HG03460 (cell line): ENCODE results near the gene BRICD5.

ENCODE experiments used
- ATAC-seq: cut with Tn5 transposase; IDR thresholded peaks from one replicate; pipeline ENCODE4 v1.9.1; 2021; ENCODE audit not compliant: unreplicated experiment

The BRICD5 gene

DNA sequence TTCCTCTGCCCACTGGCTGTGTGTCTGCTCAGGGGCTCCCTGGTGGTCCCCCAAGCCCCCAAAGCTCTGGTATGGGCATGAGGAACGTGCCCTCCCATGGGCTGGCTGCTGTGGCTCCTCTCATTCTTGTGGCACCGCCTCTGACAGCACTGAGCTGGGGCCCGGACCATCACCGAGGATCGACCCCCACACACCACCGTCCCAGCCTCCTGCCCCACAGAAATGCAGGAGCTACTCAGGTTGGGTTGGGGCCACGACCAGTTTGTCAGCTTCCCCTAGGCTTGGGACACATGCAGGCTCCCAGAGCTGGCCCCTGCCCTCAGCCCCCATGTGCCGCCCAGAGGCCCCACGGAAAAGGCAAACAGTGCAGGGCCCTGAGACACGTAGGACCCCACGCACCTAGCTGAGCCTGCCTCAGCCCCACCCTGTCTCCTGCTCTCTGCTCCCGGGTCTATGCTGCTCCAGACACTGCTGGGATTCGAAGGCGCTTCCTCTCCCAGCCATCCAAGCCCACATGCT lies 11.0 kb downstream of the BRICD5 start:
- no peak for ATAC-seq

DNA sequence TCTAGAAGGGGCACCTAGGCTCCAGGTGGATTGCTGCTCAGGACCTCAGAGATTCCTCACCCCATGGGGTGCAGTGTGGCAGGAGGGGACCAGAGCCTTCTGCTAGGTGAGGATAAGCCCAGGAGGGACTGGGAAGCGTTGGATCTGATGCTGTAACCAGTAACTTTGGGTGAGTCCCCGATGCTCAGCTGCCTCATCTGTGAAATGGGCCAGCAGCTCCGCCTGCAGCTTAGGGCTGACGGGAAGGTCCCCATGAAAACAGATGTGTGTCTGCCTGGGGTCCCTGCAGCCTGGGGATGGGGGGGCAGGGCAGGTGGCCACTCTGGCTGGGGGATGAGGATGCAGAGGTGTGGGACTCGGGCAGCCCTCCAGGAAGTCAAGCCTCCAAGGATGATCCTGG lies 11.6 kb downstream of the BRICD5 start:
- no peak for ATAC-seq

DNA sequence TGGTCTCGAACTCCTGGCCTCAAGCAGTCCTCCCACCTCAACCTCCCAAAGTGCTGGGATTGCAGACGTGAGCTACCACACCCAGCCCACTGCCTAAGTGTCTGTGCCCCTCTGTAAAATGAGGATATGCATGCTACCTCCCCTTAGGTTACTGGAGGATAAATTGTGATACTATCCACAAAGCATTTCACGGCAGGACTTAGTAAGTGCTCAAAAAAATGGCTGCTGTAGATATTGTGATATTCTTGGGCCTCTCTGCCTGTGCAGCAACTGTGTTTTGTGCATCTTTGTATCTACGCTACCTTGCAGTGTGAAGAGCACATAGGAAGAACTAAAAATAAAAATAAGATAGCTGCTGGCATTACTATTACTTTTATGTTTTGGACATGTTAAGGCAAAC lies 12.4 kb downstream of the BRICD5 start:
- no peak for ATAC-seq

DNA sequence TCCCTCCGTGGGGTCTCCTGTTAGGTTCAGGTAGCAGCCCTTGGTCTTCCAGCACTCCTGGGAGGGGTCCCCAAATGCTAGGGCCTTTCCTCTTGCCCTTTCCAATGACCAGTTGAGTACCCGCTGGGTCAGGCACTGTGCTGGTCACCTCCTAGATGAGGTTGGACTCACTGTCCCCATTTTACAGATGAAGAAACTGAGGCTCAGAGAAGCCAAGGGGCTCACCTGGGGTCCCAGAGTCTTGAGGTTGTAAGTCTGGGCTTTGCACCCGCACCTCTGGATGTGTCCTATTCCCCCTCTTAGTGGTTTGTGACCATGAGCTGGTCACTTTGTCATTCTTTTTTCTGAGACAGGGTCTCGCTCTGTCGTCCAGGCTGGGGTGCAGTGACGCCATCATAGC lies 12.9 kb downstream of the BRICD5 start:
- no peak for ATAC-seq

DNA sequence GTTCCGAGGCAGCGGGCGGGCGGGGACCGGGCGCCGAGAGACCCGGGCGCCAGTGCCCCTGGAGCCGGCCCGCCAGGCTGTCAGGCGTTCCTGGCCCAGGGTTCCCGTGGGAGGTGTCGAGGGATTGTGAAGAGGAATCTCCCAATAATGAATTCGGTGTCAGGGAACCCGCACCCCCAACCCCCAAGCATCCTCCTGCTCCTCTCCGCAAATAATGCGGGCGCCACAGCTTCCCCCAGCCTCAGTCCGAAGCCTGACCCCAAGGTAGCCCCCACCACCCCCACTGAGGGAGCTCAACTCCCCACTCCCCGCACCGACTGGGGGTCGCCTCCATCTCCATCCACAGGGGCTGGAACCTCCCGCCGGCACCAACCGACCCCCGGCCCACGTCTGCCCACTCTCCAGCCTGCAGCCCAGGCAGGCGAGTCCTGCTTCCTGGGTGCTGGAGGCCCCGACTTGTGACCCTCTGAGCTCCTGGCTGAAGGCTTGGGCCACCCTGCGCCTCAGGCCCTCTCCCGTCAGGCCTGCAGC lies 13.6 kb downstream of the BRICD5 start:
- ATAC-seq = no peak

DNA sequence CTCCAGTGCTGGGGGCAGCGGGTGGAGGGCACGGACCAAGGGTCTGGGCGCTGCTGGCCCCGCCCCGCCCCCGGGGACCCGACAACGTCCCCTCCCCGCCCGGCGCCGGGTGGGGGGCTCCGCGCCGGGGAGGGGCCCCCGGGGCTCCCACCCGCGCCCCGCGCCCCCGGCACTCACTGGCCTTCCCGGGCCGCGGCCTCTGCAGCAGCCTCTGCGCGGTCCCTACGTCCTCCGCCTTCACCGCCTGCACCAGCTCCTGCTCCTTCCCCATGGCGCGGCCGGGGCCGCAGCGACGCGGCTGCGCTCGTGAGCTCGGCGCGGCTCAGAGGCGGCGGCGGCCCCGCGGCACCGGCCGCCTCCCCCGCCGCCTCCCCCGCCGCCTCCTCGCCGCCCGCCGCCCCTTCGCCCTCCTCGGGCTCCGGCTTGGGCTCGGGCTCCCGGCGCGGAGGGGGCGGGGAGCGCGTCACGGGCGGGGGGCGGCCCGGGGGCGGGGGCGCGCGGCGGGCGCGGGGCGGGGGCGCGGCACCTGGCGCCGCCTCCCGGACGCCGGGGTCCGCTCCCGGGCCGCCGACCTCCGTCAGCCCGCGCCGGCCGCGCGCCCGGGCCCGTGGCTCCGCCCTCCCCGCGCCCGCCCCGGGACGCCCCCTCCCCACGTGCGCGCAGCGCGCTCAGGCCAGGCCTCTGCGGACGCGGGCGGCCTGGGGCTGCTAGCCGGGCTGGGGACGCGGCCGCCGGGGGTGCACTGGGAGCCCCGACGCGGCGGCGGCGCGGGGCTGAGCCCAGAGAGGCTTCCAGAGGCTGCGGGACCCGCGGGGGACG lies 14.3 kb downstream of the BRICD5 start, which contains the start of gene CASKIN1:
TSS of gene CASKIN1 (minus strand) at position 444 of the 819 bp plus-strand sequence. CDS start at position 271, 173 bp downstream.
- no peak for ATAC-seq

DNA sequence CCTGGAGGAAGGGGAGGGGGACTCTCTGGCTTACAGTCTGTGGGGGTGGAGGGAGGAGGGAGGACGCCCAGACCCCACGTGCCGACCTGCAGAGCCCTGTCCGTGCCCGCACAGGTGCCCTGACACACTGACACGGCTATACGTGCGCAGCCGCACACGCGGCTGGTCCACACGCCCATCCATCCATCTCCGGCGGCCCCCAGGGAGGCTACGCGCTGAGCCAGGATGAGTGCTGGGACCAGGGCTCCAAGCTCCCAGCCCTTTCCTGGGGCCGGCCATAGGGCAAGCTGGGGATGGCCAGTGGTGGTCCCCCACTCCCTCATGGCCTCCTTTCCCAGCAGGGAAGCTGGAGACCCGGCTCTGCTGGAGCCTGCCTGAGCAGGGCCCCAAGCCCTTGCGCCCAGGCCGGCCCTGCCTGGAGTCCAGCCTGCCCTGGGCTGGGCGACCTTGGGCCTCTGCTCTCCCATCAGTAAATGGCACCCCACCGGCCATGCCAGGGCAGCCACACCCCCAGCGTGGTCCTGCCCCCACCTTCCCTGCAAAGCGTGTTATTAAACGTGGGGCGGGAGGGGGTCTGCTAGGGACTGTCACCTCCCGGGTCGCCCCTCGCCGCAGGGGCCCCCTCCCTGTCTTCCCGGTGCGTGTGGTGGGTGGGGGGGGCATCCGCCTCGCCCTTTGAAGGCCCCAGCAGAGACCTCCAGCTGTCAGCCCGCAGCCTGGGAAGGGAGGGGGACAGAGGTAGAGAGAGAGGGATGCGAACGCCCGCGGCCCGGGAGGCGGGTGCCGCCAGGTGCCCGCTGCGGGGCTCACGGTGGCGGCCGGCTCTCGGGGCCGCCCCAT lies 15.1 kb downstream of the BRICD5 start:
- ATAC-seq = no peak

DNA sequence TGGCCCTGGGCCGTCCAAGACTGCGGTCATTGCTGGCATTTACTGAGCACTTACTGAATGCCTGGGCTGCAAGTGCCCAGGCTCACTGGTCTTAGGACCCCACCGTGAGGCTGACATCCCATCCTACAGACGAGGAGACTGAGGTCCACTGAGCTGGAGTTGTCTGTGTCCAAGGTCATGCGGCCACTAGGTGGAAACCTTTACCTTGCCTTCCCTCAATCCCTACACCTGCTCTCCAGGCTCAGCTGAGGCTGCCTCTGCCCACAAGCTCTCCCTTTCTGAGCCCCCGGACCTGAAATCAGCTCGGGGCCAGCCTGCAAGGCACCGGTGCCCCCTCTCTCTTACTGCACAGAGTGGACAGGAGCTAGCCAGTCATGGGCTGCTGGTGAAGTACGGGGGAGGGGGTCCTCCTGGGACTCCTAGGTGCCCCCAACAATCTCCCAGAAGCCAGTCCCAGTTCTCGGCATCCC lies 15.8 kb downstream of the BRICD5 start:
- ATAC-seq = no peak

DNA sequence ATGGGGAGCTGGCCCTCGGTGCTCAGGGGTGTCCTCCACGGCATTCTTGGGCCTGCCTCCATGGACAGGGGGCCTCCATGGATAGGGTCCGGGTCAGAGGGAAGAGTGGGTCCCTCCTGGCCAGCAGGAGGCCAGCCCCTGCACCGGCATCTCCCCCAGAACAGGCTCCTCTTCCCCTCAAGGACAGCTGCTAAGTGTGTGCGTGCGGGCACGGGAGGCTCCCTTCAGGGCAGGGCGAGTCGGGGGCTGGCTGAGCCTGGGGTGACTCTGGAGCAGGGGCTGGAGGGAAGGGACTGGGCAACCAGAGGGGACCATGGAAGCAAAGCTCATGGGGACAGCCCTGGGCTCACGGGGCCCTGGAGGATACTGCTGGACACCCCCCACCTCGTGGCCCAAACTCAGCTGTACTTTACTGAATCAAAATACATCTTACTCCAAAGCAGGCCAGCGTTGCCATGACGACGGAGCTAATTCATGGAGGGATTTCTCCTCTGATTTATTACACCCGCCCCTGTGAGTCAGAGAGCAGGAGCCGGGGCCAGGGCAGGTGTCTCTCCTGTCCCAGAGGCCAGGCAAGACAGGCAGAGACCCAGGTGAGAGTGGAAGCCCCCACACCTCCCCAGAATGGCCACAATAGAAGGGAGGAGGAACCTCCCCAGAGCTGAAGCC lies 16.4 kb downstream of the BRICD5 start:
- ATAC-seq = no peak

DNA sequence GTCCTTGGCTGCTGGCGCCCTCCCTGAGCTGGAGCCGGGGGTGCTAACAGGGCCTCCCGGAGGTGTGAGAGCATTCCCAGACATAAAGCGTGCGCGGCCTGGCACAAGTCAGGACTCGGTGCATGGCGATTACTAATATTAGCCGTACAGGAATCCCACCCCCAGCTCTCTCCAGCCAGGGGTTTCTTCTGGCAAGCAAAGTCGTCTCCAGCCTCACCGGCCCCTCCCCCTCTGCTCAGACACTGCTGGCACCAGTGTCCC lies 19.3 kb downstream of the BRICD5 start:
- ATAC-seq = no peak

DNA sequence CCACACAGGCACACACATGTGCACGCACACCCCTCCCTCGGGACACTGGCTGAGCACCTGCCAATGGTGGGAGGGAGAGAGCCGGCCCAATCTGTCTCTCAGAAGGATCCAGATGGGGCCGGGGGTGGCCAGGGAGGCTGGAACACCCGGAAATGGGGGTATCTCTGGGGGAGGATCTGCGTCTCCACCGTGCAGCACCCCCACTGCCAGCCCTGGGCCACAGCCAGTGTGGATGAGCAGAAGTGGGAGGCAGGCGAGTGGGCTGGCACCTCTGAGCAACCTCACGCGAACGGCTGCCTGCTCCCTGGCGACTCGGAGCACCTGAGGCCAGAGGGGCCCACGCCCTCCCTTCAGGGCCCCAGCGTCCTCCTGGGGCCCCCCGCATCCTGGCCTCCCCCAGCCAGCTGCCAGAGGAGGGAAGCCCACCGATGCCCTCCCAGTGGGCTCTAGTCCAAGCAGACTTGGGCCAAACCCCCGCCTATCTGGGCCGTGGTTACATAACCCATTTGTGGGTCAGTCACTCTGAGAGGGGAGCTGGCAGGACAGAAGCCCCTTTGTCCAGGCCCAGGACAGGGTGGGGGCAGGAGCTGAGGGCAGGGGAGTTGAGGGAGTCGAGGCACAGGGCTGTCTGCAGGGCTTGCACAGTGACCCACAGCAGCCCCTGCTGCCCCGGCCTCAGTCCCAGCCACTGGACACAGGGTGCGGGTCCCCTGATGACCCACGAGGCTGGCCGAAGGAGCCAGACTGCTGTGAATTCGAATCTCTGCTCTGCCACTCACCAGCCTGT lies 19.8 kb downstream of the BRICD5 start:
- ATAC-seq = no peak

DNA sequence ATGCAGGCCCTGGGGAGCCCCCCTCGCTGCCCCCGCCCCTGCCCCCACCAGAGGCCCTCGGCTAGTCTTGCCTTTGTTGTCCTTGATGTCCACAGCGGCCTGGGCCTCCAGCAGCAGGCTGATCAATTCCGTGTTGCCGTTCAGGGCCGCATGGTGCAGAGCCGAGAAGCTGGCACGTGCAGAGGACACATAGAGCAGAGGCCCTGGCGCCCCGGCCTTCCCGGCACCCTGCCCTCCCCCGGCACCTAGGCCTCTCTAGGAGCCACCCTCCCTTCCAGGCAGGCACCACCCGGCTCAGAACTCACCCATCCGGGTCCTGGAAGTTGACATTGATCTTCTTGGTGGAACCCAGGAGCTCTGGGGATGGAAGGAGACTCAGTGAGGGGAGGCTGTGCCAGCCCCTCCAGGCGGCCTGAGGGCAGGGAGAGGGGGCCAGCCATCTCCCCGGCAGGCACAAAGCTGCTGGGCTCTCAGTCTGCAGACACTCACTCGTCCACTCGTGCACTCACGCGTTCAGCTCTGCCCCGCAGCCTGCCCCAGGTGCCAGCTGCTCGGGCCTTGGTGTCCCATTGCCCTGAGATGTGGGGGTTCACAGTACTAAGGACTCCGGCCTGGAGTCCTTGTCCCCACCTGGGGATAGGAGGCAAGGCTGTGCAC lies 20.5 kb downstream of the BRICD5 start:
- no peak for ATAC-seq

DNA sequence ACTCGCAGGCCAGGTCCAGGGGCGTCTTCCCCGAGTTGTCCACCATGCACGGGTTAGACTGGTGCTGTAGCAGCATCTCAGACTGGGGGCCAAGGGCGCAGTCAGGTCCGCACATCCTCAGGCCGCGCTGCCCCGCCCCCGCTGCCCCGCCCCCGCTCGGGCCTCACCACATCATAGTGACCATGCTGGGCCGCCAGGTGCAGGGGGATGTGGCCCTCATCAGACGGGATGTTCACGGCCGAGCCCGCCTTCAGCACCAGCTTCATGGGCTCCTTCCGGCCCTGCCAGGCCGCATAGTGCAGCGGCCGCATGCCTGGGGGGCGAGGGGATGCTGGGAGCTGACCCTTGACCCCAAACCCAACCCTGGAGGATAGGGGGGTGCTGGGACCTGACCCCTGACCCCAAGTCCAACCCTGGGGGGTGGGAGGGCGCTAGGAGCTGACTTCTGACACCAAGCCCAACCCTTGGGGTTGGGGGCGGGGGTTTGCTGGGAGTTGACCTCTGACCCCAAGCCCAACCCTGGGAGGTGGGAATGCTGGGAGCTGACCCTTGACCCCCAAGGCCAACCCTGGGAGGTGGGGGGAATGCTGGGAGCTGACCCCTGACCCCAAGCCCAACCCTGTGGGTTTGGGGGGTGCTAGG lies 21.3 kb downstream of the BRICD5 start:
- ATAC-seq = no peak

DNA sequence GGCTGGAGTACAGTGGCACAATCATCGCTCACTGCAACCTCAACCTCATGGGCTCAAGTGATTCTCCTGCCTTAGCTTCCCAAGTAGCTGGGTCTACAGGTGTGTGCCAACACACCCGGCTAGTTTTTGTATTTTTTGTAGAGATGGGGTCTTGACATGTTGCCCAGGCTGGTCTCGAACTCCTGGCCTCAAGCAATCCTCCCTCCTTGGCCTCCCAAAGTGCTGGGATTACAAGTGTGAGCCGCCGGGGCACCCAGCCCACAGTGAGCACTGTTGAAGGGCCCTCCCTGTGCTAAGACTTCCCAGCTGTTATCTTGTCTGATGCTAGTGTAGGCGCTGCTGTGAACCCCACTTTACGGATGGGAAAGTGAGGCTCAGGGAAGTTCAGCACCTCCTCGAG lies 22.3 kb downstream of the BRICD5 start:
- no peak for ATAC-seq

DNA sequence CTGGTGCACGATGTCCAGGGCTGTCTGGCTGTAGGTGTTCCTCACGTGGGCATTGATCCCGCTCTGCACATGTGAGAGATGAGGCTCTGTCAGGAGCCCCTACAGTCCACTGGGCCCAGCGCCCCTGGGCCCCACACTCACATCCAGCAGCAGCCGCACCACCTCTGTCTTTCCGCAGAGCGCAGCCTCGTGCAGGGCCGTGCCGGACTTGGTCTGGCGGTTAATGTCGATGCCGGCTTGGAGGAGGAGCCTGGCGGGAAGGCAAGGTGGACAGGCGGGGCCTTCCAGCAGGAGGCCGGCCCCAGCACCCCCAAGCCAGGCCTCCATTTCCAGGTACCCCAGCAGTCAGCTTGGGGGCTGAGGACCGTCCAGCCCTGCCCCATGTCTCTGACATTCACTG lies 23.5 kb downstream of the BRICD5 start:
- ATAC-seq = no peak

DNA sequence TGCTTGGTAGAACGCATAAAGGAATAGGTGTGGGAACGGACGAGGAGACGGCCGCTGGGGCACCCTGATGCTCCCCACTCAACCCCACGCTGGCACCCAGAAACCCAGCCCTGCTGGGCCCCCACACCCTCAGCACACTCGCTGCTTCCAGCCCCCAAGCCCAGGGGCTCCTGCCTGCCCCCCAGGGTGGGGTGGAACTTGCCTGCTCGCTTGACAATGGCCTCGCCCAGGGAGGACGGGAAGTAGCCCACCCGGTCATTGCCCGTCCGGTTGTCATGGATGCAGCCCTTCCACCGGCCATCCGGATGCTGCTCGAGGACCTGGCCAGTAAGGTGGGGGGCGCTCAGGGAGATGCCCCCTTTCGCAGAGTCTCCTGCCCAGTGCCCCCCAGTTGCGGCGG lies 24.2 kb downstream of the BRICD5 start:
- ATAC-seq = no peak

DNA sequence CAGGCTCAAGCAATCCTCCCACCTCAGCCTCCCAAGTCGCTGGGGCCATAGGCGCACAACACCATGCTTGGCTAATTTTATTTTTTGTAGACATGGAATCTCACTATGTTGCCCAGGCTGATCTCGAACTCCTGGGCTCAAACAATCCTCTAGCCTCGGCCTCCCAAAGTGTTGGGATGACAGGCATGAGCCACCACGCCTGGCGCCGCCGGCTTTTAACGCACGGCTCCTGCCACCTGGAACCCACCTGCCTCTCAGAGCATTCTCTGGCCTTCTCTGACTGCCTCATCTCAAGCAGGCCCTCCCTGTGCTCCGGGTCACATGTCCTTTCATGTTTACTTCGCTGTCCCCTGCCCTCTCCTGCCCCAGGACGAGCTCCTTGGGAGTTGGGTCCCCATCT lies 24.6 kb downstream of the BRICD5 start:
- ATAC-seq = no peak

DNA sequence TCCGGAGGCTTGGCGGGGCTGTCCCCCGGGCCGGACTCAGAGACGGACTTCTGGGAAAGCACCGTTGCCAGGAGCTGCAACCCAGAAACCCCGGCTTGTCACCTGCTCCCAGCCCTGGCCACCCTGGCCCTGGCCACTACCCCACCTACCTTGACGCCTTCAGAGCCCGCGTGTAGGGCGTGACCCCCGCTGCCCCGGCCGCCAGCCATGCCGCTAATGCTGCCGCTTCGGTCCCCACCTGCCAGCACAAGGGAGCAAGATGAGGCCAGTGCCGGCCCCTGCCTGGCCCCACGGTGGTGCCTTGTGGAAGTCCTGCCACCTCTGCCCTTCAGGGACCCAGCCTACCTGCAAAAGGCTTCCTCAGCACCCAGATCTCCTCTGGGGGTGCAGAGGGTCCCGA lies 25.7 kb downstream of the BRICD5 start:
- no peak for ATAC-seq

DNA sequence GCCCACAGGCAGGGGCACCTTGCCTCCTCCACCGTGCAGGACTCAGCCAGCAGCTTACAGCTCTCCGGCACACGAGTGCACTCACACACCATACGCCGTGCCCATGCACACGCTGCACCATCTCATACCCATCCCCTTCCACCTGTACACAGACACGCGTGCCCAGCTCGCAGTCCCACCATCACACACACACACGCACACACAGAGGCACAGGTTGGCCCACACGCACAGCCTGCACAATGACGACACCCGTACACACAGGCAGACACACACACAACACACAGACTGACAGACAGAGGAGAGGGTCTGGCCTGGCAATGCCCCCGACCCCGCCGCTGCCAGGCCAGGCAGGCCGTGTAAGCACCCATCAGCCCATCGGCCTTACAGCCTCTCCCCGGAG lies 26.3 kb downstream of the BRICD5 start:
- no peak for ATAC-seq

DNA sequence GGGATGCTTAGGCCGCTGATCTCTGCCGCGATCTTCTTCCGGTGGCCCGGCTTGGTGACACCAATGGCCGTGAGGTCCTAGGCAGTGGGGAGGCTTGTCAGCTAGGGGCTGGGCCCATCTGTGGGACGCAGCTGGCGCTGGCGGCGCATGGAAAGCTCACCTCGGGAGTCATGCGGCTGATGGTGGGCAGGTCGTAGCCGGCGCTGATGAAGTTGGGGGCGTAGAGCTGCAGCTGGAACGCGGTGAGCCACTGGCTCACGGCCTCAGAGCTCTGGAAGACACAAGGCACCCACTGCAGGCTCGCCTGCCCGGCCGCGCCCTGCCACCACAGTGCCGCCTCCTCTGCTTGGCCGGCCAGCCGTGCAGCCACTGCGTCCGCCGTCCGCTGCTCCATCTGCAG lies 27.0 kb downstream of the BRICD5 start:
- ATAC-seq = no peak
